GM23338 (cell line): ENCODE results near the gene EEF1AKMT4. TPM values are rescaled to one million over a fixed set of nuclear protein-coding genes. Genes with fewer than 3 reads are reported as not detected.
A peak's percentile ranks its signal among the peaks of the same experiment; 100 is the strongest.

Experiments
- ATAC-seq: fragments of 200-7000 bp; cut with Tn5 transposase; 3 replicates; pipeline ENCODE4 v1.9.1; 2020
- DNase-seq: peaks from one replicate; pipeline ENCODE4 v3.0.0-alpha.2; 2015; ENCODE audit warnings: low spot score
- H2AFZ ChIP-seq: fragments of 200-600 bp; sonication (generic); 2 replicates; pipeline ENCODE4 v1.8.0; 2016; ENCODE audit warnings: antibody characterized with exemption, mild to moderate bottlenecking, moderate library complexity
- H3F3A ChIP-seq: fragments of 200-600 bp; sonication (generic); replicated peaks from 2 replicates; pipeline ENCODE4 v1.8.0; 2017; ENCODE audit warnings: antibody characterized with exemption, mixed run types, low read depth
- H3K27ac ChIP-seq: fragments of 200-600 bp; sonication (generic); 2 replicates; pipeline ENCODE4 v1.6.1; 2016; ENCODE audit warnings: low read depth
- H3K27me3 ChIP-seq: fragments of 200-600 bp; sonication (generic); 2 replicates; pipeline ENCODE4 v1.8.0; 2016; ENCODE audit warnings: mild to moderate bottlenecking, mixed run types, moderate library complexity; ENCODE audit not compliant: insufficient read depth
- H3K36me3 ChIP-seq: fragments of 200-600 bp; sonication (generic); 2 replicates; pipeline ENCODE4 v1.8.0; 2016; ENCODE audit warnings: mild to moderate bottlenecking; ENCODE audit not compliant: insufficient read depth
- H3K4me1 ChIP-seq: fragments of 200-600 bp; sonication (generic); 2 replicates; pipeline ENCODE4 v1.8.0; 2016; ENCODE audit warnings: mild to moderate bottlenecking, moderate library complexity; ENCODE audit not compliant: insufficient read depth
- H3K4me2 ChIP-seq: fragments of 200-600 bp; sonication (generic); 2 replicates; pipeline ENCODE4 v1.7.1; 2017; ENCODE audit warnings: mixed run types
- H3K4me3 ChIP-seq: fragments of 200-600 bp; sonication (generic); 2 replicates; pipeline ENCODE4 v1.6.1; 2016; ENCODE audit warnings: mixed run types
- H3K79me2 ChIP-seq: fragments of 200-600 bp; sonication (generic); replicated peaks from 2 replicates; pipeline ENCODE4 v1.8.0; 2017; ENCODE audit warnings: mild to moderate bottlenecking; ENCODE audit not compliant: insufficient read depth
- H3K9me2 ChIP-seq: fragments of 200-600 bp; sonication (generic); 2 replicates; pipeline ENCODE4 v1.8.0; 2017; ENCODE audit not compliant: insufficient read depth
- H4K20me1 ChIP-seq: fragments of 200-600 bp; sonication (generic); replicated peaks from 2 replicates; pipeline ENCODE4 v1.8.0; 2017; ENCODE audit warnings: mild to moderate bottlenecking; ENCODE audit not compliant: insufficient read depth
- H3K27ac Mint-ChIP-seq: 2 replicates; pipeline ENCODE4 v1.8.0; 2020; ENCODE audit warnings: inconsistent platforms, mild to moderate bottlenecking, moderate library complexity, mixed read lengths
- H3K27me3 Mint-ChIP-seq: 3 replicates; pipeline ENCODE4 v1.8.0; 2022; ENCODE audit warnings: low read depth, mild to moderate bottlenecking, moderate library complexity, mixed read lengths, inconsistent platforms; ENCODE audit not compliant: insufficient read depth, poor library complexity
- H3K36me3 Mint-ChIP-seq: 3 replicates; pipeline ENCODE4 v1.8.0; 2021; ENCODE audit warnings: low read depth, mild to moderate bottlenecking, inconsistent platforms, moderate library complexity, mixed read lengths
- H3K4me1 Mint-ChIP-seq: 3 replicates; pipeline ENCODE4 v1.8.0; 2020; ENCODE audit warnings: mild to moderate bottlenecking, inconsistent platforms, mixed read lengths
- H3K4me3 Mint-ChIP-seq: 3 replicates; pipeline ENCODE4 v1.8.0; 2021; ENCODE audit warnings: moderate library complexity, mild to moderate bottlenecking, inconsistent platforms, mixed read lengths
- H3K9me3 Mint-ChIP-seq: 3 replicates; pipeline ENCODE4 v1.8.0; 2020; ENCODE audit warnings: moderate library complexity, mild to moderate bottlenecking, inconsistent platforms, mixed read lengths
- CREB1 ChIP-seq: fragments of 250-450 bp; sonication (Bioruptor Pico); IDR thresholded peaks from 2 replicates; pipeline ENCODE4 v1.5.0; 2020; ENCODE audit warnings: low read depth, mild to moderate bottlenecking, moderate library complexity
- EZH2 ChIP-seq: fragments of 200-600 bp; sonication (generic); IDR thresholded peaks from one replicate; pipeline ENCODE4 v1.8.0; 2017; ENCODE audit warnings: antibody characterized with exemption, mild to moderate bottlenecking, low read depth; ENCODE audit not compliant: unreplicated experiment
- EZH2phosphoT487 ChIP-seq: fragments of 200-600 bp; sonication (generic); IDR thresholded peaks from one replicate; pipeline ENCODE4 v1.8.1; 2018; ENCODE audit warnings: antibody characterized with exemption; ENCODE audit not compliant: unreplicated experiment
- JUNB ChIP-seq: IDR thresholded peaks from one replicate; pipeline ENCODE4 v1.6.1; 2016; ENCODE audit warnings: antibody characterized with exemption; ENCODE audit not compliant: unreplicated experiment
- NANOG ChIP-seq: IDR thresholded peaks from 2 replicates; pipeline ENCODE4 v1.6.1; 2016; ENCODE audit warnings: antibody characterized with exemption, borderline replicate concordance
- POLR2AphosphoS5 ChIP-seq: IDR thresholded peaks from 2 replicates; pipeline ENCODE4 v1.6.1; 2016; ENCODE audit warnings: antibody characterized with exemption, low read depth
- STAT1 ChIP-seq: IDR thresholded peaks from one replicate; pipeline ENCODE4 v1.6.1; 2016; ENCODE audit warnings: antibody characterized with exemption; ENCODE audit not compliant: unreplicated experiment
- ZNF114 ChIP-seq: fragments of 250-450 bp; sonication (Bioruptor Pico); IDR thresholded peaks from 2 replicates; pipeline ENCODE4 v1.5.0; 2020; ENCODE audit warnings: mild to moderate bottlenecking, moderate library complexity
- ZNF331 ChIP-seq: fragments of 250-450 bp; sonication (Bioruptor Pico); IDR thresholded peaks from 2 replicates; pipeline ENCODE4 v1.5.0; 2020; ENCODE audit warnings: low read depth, mild to moderate bottlenecking, moderate library complexity
- polyA plus RNA-seq: library from polyadenylated mRNA; unstranded; fragments of >200 nt; fragmentation: Nextera tagmentation; extraction: Ambion mirVana; gene quantifications from 2 replicates; pipeline ENCODE4 v1.2.1, GENCODE V29; 2016
- total RNA-seq: library from RNA; depleted of rRNA; stranded (reverse); fragments of >200 nt; shearing (Covaris generic); gene quantifications from 2 replicates; pipeline ENCODE4 v1.2.3, GENCODE V29; 2014
- TF ChIP-seq, protein P1 (sequence below): IDR thresholded peaks from 2 replicates; pipeline ENCODE4 v1.6.1; 2016; ENCODE audit warnings: antibody characterized with exemption
- TF ChIP-seq, protein P2 (sequence below): IDR thresholded peaks from one replicate; pipeline ENCODE4 v1.6.1; 2018; ENCODE audit warnings: antibody characterized with exemption; ENCODE audit not compliant: unreplicated experiment
- TF ChIP-seq, protein P3 (sequence below), 2 experiments: fragments of 200-600 bp in 1 of 2; sonication (generic) in 1 of 2; conservative IDR thresholded peaks; 2 replicates each; pipeline versions ENCODE4 v1.5.1 to v1.6.1; 2016 to 2017; ENCODE audit warnings: antibody characterized with exemption in 2 of 2, low read depth in 2 of 2, mild to moderate bottlenecking in 2 of 2, moderate library complexity in 1 of 2

EEF1AKMT4 gene
- total and polyA plus RNA-seq, 2 experiments from 2014 or later = 12.9 to 14.3 TPM

DNA sequence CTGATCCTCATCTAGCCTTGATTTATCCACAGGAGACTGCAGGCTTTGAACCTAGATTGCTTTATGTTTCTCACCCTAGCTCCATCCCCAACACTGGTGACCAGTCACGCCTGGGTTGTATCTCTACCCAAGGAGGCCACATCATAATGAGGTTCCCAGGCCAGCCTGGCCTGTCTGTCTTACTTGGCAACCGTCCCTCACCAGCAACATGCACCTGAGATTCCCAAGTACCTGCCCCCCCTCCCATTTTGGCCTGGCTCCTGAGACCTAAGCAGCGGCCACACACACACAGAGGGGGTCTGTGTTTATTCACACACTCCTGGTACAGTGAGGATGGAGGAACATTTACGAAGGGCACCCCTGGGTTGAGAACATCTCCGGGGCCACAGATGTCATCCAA is 9.5 kb downstream of the EEF1AKMT4 start:
- H3K4me3 ChIP-seq = no peak overlapping the region
- no peak for TF ChIP-seq STAT1
- no peak for TF ChIP-seq EZH2phosphoT487
- TF ChIP-seq CREB1 = no peak
- no peak for TF ChIP-seq ZNF331 (CRISPR knock-in tag)
- no peak for TF ChIP-seq POLR2AphosphoS5
- TF ChIP-seq EZH2 = no peak
- TF ChIP-seq, protein P1, sequence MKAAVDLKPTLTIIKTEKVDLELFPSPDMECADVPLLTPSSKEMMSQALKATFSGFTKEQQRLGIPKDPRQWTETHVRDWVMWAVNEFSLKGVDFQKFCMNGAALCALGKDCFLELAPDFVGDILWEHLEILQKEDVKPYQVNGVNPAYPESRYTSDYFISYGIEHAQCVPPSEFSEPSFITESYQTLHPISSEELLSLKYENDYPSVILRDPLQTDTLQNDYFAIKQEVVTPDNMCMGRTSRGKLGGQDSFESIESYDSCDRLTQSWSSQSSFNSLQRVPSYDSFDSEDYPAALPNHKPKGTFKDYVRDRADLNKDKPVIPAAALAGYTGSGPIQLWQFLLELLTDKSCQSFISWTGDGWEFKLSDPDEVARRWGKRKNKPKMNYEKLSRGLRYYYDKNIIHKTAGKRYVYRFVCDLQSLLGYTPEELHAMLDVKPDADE = no peak
- H3K27ac Mint-ChIP-seq = no peak overlapping the region

DNA sequence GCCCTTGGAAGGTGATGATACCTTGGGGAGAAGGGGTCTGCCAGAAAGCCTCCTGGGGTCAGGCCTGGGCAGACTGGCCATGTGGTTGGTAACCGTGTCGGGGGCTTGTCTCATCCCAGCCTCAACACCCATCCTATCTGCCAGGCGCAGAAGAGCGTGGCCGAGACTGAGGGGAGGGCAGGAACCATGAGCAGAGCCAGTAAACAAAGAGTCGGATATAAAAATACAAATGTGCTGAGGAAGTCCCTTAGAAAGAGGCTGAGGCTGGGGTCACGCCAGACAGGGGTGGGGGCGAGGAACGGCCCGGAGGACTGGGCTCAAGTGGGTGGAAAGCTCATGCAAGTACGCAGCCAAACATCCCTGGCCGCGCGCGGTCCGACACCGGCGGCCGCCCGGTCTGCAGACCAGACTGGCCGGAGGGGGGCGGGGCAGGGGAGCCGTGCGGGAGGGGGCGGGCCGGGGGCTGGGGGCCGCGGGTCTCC is 10.0 kb downstream of the EEF1AKMT4 start:
- Mint-ChIP-seq H3K4me3 (peak overlapping the region; percentile 65), H3K27ac (no peak overlapping the region), H3K27me3 (peaks cover 55% of the 10 kb centered on the region)
- TF ChIP-seq ZNF331 (CRISPR knock-in tag) (no peak), POLR2AphosphoS5 (no peak; the same call in 1 of the 2 replicates), EZH2 (no peak), NANOG (no peak), STAT1 (no peak), JUNB (no peak), CREB1 (no peak), EZH2phosphoT487 (no peak), ZNF114 (CRISPR knock-in tag) (no peak)
- TF ChIP-seq, protein P2, sequence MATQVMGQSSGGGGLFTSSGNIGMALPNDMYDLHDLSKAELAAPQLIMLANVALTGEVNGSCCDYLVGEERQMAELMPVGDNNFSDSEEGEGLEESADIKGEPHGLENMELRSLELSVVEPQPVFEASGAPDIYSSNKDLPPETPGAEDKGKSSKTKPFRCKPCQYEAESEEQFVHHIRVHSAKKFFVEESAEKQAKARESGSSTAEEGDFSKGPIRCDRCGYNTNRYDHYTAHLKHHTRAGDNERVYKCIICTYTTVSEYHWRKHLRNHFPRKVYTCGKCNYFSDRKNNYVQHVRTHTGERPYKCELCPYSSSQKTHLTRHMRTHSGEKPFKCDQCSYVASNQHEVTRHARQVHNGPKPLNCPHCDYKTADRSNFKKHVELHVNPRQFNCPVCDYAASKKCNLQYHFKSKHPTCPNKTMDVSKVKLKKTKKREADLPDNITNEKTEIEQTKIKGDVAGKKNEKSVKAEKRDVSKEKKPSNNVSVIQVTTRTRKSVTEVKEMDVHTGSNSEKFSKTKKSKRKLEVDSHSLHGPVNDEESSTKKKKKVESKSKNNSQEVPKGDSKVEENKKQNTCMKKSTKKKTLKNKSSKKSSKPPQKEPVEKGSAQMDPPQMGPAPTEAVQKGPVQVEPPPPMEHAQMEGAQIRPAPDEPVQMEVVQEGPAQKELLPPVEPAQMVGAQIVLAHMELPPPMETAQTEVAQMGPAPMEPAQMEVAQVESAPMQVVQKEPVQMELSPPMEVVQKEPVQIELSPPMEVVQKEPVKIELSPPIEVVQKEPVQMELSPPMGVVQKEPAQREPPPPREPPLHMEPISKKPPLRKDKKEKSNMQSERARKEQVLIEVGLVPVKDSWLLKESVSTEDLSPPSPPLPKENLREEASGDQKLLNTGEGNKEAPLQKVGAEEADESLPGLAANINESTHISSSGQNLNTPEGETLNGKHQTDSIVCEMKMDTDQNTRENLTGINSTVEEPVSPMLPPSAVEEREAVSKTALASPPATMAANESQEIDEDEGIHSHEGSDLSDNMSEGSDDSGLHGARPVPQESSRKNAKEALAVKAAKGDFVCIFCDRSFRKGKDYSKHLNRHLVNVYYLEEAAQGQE = no peak
- TF ChIP-seq, protein P3, sequence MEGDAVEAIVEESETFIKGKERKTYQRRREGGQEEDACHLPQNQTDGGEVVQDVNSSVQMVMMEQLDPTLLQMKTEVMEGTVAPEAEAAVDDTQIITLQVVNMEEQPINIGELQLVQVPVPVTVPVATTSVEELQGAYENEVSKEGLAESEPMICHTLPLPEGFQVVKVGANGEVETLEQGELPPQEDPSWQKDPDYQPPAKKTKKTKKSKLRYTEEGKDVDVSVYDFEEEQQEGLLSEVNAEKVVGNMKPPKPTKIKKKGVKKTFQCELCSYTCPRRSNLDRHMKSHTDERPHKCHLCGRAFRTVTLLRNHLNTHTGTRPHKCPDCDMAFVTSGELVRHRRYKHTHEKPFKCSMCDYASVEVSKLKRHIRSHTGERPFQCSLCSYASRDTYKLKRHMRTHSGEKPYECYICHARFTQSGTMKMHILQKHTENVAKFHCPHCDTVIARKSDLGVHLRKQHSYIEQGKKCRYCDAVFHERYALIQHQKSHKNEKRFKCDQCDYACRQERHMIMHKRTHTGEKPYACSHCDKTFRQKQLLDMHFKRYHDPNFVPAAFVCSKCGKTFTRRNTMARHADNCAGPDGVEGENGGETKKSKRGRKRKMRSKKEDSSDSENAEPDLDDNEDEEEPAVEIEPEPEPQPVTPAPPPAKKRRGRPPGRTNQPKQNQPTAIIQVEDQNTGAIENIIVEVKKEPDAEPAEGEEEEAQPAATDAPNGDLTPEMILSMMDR (conservative IDR thresholded peaks at IDR 0.05; ENCODE audit: low read depth in 2 of 2) = no peak

More for the DNA sequence above, 9.5 kb downstream of the EEF1AKMT4 start:
- Mint-ChIP-seq H3K4me1 (peaks cover 14% of the 10 kb centered on the region), H3K9me3 (no peaks in the 10 kb centered on the region; the same call in 1 of the 3 replicates), H3K4me3 (peak overlapping the region; percentile 65; the same call in 2 of the 3 replicates), H3K27me3 (peaks cover 55% of the 10 kb centered on the region), H3K36me3 (peaks cover 8% of the 10 kb centered on the region; the same call in 1 of the 3 replicates)
- peaks cover 61% of the 10 kb centered on the region for H3K27me3 ChIP-seq
- H3K4me2 ChIP-seq = no peak overlapping the region; the same call in 1 of the 2 replicates
- no peak for ATAC-seq
- H3K27ac ChIP-seq = no peak overlapping the region
- peaks cover 24% of the 10 kb centered on the region for H4K20me1 ChIP-seq
- no peaks in the 10 kb centered on the region for H3K9me2 ChIP-seq
- H3K4me1 ChIP-seq = peaks cover 3% of the 10 kb centered on the region; the same call in 1 of the 2 replicates
- no peak overlapping the region for H2AFZ ChIP-seq
- DNase-seq = no peak
- peaks cover 15% of the 10 kb centered on the region for H3F3A ChIP-seq
- no peaks in the 10 kb centered on the region for H3K79me2 ChIP-seq
- H3K36me3 ChIP-seq = no peaks in the 10 kb centered on the region

More for the DNA sequence above, 10.0 kb downstream of the EEF1AKMT4 start:
- no peaks in the 10 kb centered on the region for H3K79me2 ChIP-seq
- no peak for ATAC-seq
- DNase-seq = no peak
- H3K27me3 ChIP-seq = peaks cover 66% of the 10 kb centered on the region
- Mint-ChIP-seq H3K9me3 (no peaks in the 10 kb centered on the region; the same call in 1 of the 3 replicates), H3K4me1 (peaks cover 14% of the 10 kb centered on the region), H3K36me3 (peaks cover 8% of the 10 kb centered on the region; the same call in 1 of the 3 replicates)
- H3K36me3 ChIP-seq = no peaks in the 10 kb centered on the region
- H2AFZ ChIP-seq = no peak overlapping the region
- peaks cover 15% of the 10 kb centered on the region for H3F3A ChIP-seq
- peak overlapping the region; percentile 41; the same call in 1 of the 2 replicates for H3K4me3 ChIP-seq
- H3K9me2 ChIP-seq = no peaks in the 10 kb centered on the region
- H3K4me1 ChIP-seq = peaks cover 3% of the 10 kb centered on the region; the same call in 1 of the 2 replicates
- H3K27ac ChIP-seq = no peak overlapping the region
- peak overlapping the region; percentile 69; the same call in 1 of the 2 replicates for H3K4me2 ChIP-seq
- H4K20me1 ChIP-seq = peaks cover 24% of the 10 kb centered on the region
